Measurements from ENCODE around the gene BACH1. TPM values are rescaled to one million over a fixed set of nuclear protein-coding genes. Genes with fewer than 3 reads are reported as not detected.

Gene BACH1
- total and polyA plus RNA-seq, 10 of the 15 experiments (the other 5 are each of a cell fraction or from before 2014, with no cell fraction given), result 3.2 to 25.7 (median 10.5) TPM

DNA sequence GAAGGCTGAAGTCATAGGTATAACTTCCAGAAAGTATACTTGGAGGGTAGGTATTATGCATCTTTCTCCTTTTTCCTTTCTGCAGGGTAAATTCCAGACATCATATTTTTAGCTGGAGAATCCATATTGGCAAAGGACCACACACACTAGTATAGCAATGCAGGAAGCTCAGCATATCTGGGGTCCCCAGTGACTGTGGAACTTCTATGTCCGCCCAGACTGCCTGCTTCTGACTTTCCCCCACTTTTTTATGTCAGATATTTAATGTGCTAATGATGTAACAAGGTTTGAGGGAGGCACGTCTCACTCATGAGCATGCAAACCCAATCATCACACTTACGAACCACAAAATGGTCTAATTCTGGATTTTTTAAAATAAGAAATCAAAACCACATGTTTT, 90.4 kb downstream of the BACH1 start:
- intact Hi-C loops (cut with micrococcal nuclease; ENCODE audit: unreplicated experiment), result no loop called here
- Histone ChIP-seq H3K4me1 (ENCODE audit: control insufficient read depth, insufficient read depth, low read length) (no peaks in the 10 kb centered on the region), H4K20me1 (ENCODE audit: control insufficient read depth, insufficient read depth) (no peaks in the 10 kb centered on the region), H2AFZ (ENCODE audit: control insufficient read depth, low read depth, low read length) (no peak overlapping the region), H3K36me3 (ENCODE audit: control insufficient read depth in 2 of 2, insufficient read depth in 2 of 2, low read length in 1 of 2) (no peaks in the 10 kb centered on the region), H3K27me3 (replicated peaks in 1 of 2; ENCODE audit: control insufficient read depth in 2 of 2, insufficient read depth in 2 of 2, low read length in 1 of 2) (no peaks in the 10 kb centered on the region), H3K4me3 (no peak overlapping the region), H3K4me2 (ENCODE audit: control insufficient read depth, insufficient read depth) (no peak overlapping the region), H3K27ac (ENCODE audit: control insufficient read depth, insufficient read depth) (no peak overlapping the region), H3K79me2 (ENCODE audit: control insufficient read depth, insufficient read depth, low read length) (no peaks in the 10 kb centered on the region), H3K9me3 (replicated peaks; ENCODE audit: control insufficient read depth, insufficient read depth, low read length) (no peaks in the 10 kb centered on the region), H3K9ac (ENCODE audit: control insufficient read depth, insufficient read depth, low read length) (no peak overlapping the region)
- FAIRE-seq (no peak), DNase-seq (ENCODE audit: low read depth, low spot score) (no peak), ATAC-seq (no peak)
- TF ChIP-seq, protein P1, sequence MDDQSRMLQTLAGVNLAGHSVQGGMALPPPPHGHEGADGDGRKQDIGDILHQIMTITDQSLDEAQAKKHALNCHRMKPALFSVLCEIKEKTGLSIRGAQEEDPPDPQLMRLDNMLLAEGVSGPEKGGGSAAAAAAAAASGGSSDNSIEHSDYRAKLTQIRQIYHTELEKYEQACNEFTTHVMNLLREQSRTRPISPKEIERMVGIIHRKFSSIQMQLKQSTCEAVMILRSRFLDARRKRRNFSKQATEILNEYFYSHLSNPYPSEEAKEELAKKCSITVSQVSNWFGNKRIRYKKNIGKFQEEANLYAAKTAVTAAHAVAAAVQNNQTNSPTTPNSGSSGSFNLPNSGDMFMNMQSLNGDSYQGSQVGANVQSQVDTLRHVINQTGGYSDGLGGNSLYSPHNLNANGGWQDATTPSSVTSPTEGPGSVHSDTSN (IDR thresholded peaks at IDR 0.05; ENCODE audit: insufficient replicate concordance, low read depth, low read length), result no peak
- TF ChIP-seq, protein P2, sequence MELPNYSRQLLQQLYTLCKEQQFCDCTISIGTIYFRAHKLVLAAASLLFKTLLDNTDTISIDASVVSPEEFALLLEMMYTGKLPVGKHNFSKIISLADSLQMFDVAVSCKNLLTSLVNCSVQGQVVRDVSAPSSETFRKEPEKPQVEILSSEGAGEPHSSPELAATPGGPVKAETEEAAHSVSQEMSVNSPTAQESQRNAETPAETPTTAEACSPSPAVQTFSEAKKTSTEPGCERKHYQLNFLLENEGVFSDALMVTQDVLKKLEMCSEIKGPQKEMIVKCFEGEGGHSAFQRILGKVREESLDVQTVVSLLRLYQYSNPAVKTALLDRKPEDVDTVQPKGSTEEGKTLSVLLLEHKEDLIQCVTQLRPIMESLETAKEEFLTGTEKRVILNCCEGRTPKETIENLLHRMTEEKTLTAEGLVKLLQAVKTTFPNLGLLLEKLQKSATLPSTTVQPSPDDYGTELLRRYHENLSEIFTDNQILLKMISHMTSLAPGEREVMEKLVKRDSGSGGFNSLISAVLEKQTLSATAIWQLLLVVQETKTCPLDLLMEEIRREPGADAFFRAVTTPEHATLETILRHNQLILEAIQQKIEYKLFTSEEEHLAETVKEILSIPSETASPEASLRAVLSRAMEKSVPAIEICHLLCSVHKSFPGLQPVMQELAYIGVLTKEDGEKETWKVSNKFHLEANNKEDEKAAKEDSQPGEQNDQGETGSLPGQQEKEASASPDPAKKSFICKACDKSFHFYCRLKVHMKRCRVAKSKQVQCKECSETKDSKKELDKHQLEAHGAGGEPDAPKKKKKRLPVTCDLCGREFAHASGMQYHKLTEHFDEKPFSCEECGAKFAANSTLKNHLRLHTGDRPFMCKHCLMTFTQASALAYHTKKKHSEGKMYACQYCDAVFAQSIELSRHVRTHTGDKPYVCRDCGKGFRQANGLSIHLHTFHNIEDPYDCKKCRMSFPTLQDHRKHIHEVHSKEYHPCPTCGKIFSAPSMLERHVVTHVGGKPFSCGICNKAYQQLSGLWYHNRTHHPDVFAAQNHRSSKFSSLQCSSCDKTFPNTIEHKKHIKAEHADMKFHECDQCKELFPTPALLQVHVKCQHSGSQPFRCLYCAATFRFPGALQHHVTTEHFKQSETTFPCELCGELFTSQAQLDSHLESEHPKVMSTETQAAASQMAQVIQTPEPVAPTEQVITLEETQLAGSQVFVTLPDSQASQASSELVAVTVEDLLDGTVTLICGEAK (IDR thresholded peaks at IDR 0.05; ENCODE audit: borderline replicate concordance), result no peak
- TF ChIP-seq MXI1 (IDR thresholded peaks at IDR 0.05; ENCODE audit: low read depth, low read length) (no peak), CHD2 (IDR thresholded peaks at IDR 0.05; ENCODE audit: borderline replicate concordance, low read depth, low read length) (no peak)
- in situ Hi-C loops (cut with MboI), result no loop called here
- SMC1A ChIA-PET (ENCODE audit: uncharacterized antibody, unreplicated experiment), result interaction anchor here (0.9 kb wide), 1 partner anchor 28 kb away, joined by 3 read pairs; no protein-coding TSS in a partner anchor
- no TSS peak for BruUV-seq (replicated peaks)
- POLR2A ChIA-PET, result no interaction called here
- WGBS (ENCODE audit: insufficient coverage, insufficient replicate concordance, low lambda C conversion rate, missing lambda C conversion rate), result 79% methylated on average over 3 of the region's 3 CpGs
- CTCF ChIA-PET, result interaction anchor here (1.0 kb wide), 1 partner anchor 12 kb away, joined by 4 read pairs; no protein-coding TSS in a partner anchor
- RAD21 ChIA-PET (ENCODE audit: unreplicated experiment), result no interaction called here

Measured in GM12878 (cell line).